ENCODE measurements around the gene RHBDL1.
"Not testable (repeated sequence)": the region's sequence is repeated elsewhere in the genome, so short reads cannot be mapped to it uniquely, and the experiment has no call there.

The RHBDL1 gene

GRCh38 chr16:687499-687898 lies 12.0 kb downstream of the RHBDL1 start:
- no peak for DNase-seq

- DNase-seq = no peak
Observed at GRCh38 chr16:689175-689897, 13.9 kb downstream of the RHBDL1 start.

DNA sequence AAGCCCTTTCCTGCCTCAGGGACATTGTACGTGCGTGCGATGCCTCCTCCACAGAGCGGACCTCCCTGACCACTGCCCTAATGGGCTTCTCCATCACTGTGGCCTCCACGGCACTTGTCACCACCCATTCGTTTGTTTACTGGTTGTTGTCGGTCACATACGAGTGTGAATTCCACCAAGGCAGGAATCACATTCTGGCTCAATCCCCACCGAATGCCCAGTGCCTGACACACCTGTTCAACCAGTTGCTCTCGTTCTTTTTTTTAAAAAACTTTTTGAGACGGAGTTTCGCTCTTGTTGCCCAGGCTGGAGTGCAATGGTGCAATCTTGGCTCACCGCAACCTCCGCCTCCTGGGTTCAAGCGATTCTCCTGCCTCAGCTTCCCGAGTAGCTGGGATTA lies 15.8 kb downstream of the RHBDL1 start:
- DNase-seq = not testable (repeated sequence)

- DNase-seq = no peak
Observed at GRCh38 chr16:692356-693108, 17.1 kb downstream of the RHBDL1 start.

DNA sequence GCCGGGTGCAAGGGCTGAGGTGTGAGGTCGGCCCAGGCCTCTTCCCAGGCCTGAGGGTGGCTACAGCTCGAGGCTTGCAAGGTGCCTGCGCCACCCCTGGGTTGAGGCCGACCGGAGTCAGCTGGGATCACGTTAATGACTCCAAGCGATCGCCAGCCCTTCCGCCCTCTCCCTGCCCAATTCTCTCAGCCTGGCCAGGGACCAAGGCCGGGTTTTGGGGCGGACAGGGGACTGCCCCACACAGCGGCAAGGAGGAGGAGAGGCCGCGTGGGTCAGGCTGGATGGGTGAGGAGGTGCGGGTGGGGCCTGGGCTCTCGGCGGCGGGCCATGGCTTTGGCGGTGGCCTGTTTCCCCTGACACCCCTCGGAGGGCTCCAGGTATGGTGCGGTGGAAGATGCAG lies 17.9 kb downstream of the RHBDL1 start:
- DNase-seq = no peak

DNA sequence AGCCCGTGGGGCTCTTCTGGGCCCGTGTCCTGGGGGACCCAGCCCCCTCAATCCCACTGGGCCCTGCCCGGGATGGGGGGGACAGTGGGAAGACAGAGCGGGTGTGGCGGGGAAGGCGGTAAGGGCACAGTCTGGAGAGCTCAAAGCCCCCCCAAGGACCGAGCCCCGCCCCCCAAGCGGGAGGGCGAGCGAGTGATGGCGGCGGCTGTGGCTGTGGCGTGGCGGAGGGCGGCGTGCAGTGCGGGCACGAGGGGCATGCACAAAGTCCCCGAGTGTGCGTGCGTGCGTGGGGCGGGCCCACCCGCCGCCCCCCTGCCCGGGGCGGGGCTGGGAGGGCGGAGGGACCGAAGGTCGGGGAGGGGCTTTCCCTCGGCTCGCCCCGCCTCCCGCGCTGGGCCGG lies 18.3 kb downstream of the RHBDL1 start:
- DNase-seq = no peak

DNA sequence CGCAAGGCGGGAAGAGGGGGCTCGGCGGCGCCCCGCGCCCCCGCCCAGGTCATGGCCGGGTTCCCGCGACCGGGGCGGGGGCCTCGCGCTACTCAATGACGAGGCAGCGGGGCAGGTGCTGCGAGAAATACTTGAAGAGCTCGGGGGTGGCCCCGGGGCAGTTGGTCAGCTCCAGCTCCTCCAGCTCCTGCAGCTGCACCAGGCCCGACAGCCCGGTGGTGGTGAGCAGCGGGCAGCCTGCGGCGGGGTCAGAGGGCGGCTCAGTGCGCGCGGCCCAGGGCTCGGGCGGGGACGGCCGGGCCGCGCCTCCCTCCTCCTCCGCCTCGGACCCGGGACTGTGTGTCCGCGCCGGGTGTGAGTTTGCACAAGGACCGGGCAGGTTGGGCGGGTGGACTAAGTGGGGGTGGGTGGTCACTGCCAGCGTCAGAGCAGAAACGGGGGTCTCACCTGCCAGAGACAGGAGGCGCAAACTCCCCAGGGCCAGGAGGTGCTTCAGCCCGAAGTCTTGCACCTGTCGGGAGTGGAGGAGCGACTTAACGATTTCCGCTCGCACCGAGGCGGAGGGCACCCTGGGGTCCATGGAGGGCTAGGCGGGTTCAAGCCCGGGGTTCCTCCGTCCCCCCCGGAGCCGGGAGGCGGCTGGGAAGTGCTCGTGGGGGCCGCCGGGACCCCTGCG lies 18.9 kb downstream of the RHBDL1 start:
- no peak for DNase-seq

DNA sequence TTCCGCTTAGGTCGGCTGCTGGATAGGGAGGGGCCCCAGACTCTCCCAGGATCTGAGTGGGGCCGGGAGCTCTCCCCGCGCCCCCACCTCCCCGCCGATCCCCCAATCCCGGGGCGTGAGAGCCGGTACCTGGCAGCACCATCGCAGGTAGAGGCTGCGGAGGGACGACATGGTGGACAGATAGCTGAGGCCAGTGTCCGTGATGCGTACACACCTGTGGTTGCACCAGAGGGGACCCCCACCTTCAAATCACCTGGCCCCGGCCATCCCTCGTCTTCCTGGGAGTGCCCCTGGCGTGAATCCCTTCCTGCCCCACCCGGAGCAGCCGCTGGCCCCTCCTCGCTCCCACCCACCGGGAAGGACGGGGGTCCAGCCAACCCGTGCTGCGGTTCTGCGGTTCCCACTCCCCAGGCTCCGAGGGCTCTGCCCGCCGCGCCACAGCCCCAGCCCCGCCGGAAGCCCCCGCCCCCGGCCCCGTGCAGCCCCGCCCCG lies 19.4 kb downstream of the RHBDL1 start:
- DNase-seq = no peak

DNA sequence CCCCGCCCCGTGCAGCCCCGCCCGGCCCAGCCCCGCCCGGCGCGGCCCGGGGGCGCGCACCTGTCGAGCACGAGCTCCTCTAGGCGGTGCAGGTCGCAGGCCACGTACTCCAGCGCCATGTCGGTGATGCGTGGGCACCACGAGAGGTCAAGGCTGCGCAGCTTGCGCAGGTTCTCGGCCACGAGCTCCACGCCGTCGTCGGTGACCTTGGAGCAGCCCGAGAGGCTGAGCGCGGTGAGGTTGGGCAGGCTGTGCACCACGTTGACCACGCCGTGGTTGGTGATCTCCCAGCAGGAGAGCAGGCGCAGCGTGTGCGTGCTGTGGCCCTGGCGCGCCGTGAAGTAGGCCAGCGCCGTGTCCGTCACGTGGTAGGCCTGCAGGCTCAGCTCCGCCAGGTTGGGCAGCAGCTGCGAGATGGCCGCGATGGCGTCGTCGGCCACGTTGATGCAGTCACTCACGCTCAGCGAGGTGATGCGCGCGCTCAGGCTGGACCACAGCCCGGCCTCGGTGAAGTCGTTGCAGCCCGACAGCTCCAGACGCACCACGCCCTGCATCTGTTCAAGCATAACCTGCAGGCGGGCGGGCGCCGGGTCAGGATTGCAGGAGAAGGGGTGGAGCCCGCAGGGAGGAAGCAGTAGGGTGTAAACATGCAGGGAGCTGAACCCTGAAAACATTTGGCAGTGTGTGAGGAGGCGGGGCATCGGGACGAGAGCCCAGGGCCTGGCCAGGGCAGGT lies 20.1 kb downstream of the RHBDL1 start:
- DNase-seq = no peak

- no peak for DNase-seq
Observed at GRCh38 chr16:698911-699671, 23.6 kb downstream of the RHBDL1 start.

DNA sequence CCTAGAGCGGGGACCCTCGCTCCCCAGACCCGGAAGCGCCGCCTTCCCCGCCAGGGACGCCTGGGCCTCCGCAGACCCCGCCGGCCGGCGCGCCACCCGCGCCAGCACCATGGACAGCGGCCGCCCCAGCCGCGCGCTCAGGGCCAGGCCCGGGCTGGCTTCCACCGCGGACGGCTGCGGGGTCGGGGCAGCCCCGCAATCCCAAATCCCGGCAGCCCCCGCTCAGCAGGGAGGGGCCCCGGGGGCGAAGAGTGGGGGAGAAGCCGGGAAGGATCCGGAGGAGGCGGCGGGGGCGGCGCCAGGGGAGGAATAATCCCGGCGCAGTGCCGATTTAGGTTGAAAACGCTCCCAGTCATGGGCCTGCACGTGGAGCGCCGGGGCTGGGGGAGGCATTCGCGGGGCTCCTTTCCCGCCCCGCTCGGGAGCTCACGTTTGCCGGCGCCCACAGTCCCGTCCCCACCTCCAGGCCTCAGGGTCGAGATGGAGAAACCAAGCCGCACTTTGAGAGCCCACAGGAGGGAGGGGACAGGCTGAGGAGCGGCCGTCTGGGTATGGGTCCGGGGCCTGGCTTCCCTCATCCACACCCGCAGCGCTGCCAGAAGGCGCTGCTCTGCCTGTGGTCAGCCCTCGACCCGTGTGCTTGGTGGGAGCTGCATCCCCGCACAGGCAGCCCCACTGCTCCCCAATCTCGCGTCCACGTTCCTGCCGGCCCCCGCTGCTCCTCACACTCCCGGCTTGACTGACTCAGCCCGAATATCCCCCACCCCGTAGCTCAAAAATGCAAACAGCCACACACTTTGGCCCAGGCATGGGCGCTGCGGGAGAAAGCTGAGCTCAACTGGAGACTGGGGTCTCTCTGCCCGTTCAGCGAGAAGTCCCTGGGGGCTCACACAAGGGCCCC lies 25.5 kb downstream of the RHBDL1 start:
- no peak for DNase-seq

- no peak for DNase-seq
Observed at GRCh38 chr16:702341-702740, 26.9 kb downstream of the RHBDL1 start.

- no peak for DNase-seq
Observed at GRCh38 chr16:703406-703805, 27.9 kb downstream of the RHBDL1 start.

- DNase-seq = no peak
Observed at GRCh38 chr16:704047-704446, 28.6 kb downstream of the RHBDL1 start.

GRCh38 chr16:704552-705380 lies 29.3 kb downstream of the RHBDL1 start:
- DNase-seq = no peak

- DNase-seq = no peak
Observed at GRCh38 chr16:705431-706188, 30.1 kb downstream of the RHBDL1 start, which contains the start of gene FBXL16. Gene FBXL16, minus strand, starts transcription at chr16:705801. Its CDS starts 8,396 bp downstream, at chr16:697405.

- DNase-seq = no peak
Observed at GRCh38 chr16:706189-707061, 31.0 kb downstream of the RHBDL1 start.

- DNase-seq = no peak
Observed at GRCh38 chr16:707062-707538, 31.6 kb downstream of the RHBDL1 start.
